Liver (tissue), 9 donors: ENCODE measurements around the gene ANKRD6. TPM values are rescaled to one million over a fixed set of nuclear protein-coding genes. Genes with fewer than 3 reads are reported as not detected.

ENCODE experiments used
- DNase-seq: peaks from one replicate; pipeline ENCODE4 v3.0.0-alpha.2; 2017; ENCODE audit warnings: low spot score
- H3K27ac ChIP-seq, 2 donors: one replicate each; pipeline ENCODE4 v1.7.0; 2013; ENCODE audit warnings: inconsistent platforms in 2 of 2, low read length in 2 of 2, control low read depth in 1 of 2, low read depth in 1 of 2, mild to moderate bottlenecking in 1 of 2
- H3K27me3 ChIP-seq, 4 donors: one replicate each; pipeline versions ENCODE4 v1.6.1 to v1.7.0; 2013; ENCODE audit warnings: low read length in 3 of 4, inconsistent platforms in 1 of 4, mild to moderate bottlenecking in 1 of 4, moderate library complexity in 1 of 4; ENCODE audit not compliant: control insufficient read depth in 4 of 4, insufficient read depth in 4 of 4
- H3K36me3 ChIP-seq, 4 donors: one replicate each; pipeline versions ENCODE4 v1.6.1 to v1.7.0; 2013; ENCODE audit warnings: low read length in 3 of 4, mild to moderate bottlenecking in 3 of 4, low read depth in 1 of 4, moderate library complexity in 1 of 4; ENCODE audit not compliant: control insufficient read depth in 4 of 4, insufficient read depth in 3 of 4
- H3K4me1 ChIP-seq, 4 donors: one replicate each; pipeline versions ENCODE4 v1.6.1 to v1.7.0; 2013; ENCODE audit warnings: low read length in 3 of 4, mild to moderate bottlenecking in 3 of 4, moderate library complexity in 1 of 4; ENCODE audit not compliant: control insufficient read depth in 4 of 4, insufficient read depth in 4 of 4
- H3K4me3 ChIP-seq, 3 donors: one replicate each; pipeline versions ENCODE4 v1.6.1 to v1.7.0; 2013; ENCODE audit warnings: low read length in 3 of 3, control low read depth in 1 of 3, low read depth in 1 of 3, mild to moderate bottlenecking in 1 of 3
- H3K9ac ChIP-seq, 2 donors: one replicate each; pipeline ENCODE4 v1.7.0; 2013; ENCODE audit warnings: low read length in 2 of 2, mild to moderate bottlenecking in 2 of 2, moderate library complexity in 2 of 2, control low read depth in 1 of 2, low read depth in 1 of 2
- H3K9me3 ChIP-seq, 4 donors: one replicate each; pipeline versions ENCODE4 v1.6.1 to v1.7.0; 2013; ENCODE audit warnings: low read length in 3 of 4; ENCODE audit not compliant: control insufficient read depth in 4 of 4
- ATF3 ChIP-seq: IDR thresholded peaks from 2 replicates; pipeline ENCODE4 v1.6.1; 2016; ENCODE audit warnings: antibody characterized with exemption
- CTCF ChIP-seq: fragments of 150-350 bp; IDR thresholded peaks from 2 replicates; pipeline ENCODE4 v1.5.1; 2017; ENCODE audit warnings: improper control_type of control experiment, low read depth, low read length; ENCODE audit not compliant: missing input control
- EGR1 ChIP-seq, 2 donors: IDR thresholded peaks; 2 replicates each; pipeline ENCODE4 v1.6.1; 2016 to 2018; ENCODE audit warnings: antibody characterized with exemption in 2 of 2, low read depth in 2 of 2
- FOXA1 ChIP-seq: IDR thresholded peaks from 2 replicates; pipeline ENCODE4 v1.6.1; 2016; ENCODE audit warnings: antibody characterized with exemption
- FOXA2 ChIP-seq: IDR thresholded peaks from 2 replicates; pipeline ENCODE4 v1.6.1; 2016; ENCODE audit warnings: antibody characterized with exemption
- GABPA ChIP-seq, 2 donors: IDR thresholded peaks in 1 of 2; conservative IDR thresholded peaks in 1 of 2; 2 replicates each; pipeline ENCODE4 v1.6.1; 2016; ENCODE audit warnings: antibody characterized with exemption in 2 of 2, mild to moderate bottlenecking in 1 of 2, moderate library complexity in 1 of 2
- HNF4A ChIP-seq, 2 donors: conservative IDR thresholded peaks; 2 replicates each; pipeline ENCODE4 v1.6.1; 2016; ENCODE audit warnings: antibody characterized with exemption in 2 of 2, mild to moderate bottlenecking in 2 of 2
- HNF4G ChIP-seq: IDR thresholded peaks from 2 replicates; pipeline ENCODE4 v1.6.1; 2016; ENCODE audit warnings: antibody characterized with exemption
- JUND ChIP-seq, 2 donors: IDR thresholded peaks; 2 replicates each; pipeline ENCODE4 v1.6.1; 2016; ENCODE audit warnings: antibody characterized with exemption in 2 of 2
- MAX ChIP-seq: IDR thresholded peaks from 2 replicates; pipeline ENCODE4 v1.6.1; 2016; ENCODE audit warnings: antibody characterized with exemption
- RAD21 ChIP-seq, 2 donors: IDR thresholded peaks; 2 replicates each; pipeline ENCODE4 v1.6.1; 2016; ENCODE audit warnings: antibody characterized with exemption in 2 of 2, mild to moderate bottlenecking in 2 of 2
- REST ChIP-seq: IDR thresholded peaks from 2 replicates; pipeline ENCODE4 v1.6.1; 2016; ENCODE audit warnings: antibody characterized with exemption, mild to moderate bottlenecking
- RXRA ChIP-seq, 2 donors: IDR thresholded peaks; 2 replicates each; pipeline ENCODE4 v1.6.1; 2017 to 2018; ENCODE audit warnings: antibody characterized with exemption in 2 of 2, mild to moderate bottlenecking in 1 of 2
- SP1 ChIP-seq: IDR thresholded peaks from 2 replicates; pipeline ENCODE4 v1.6.1; 2018; ENCODE audit warnings: antibody characterized with exemption, mild to moderate bottlenecking
- TAF1 ChIP-seq: conservative IDR thresholded peaks from 2 replicates; pipeline ENCODE4 v1.6.1; 2016; ENCODE audit warnings: antibody characterized with exemption, mild to moderate bottlenecking
- YY1 ChIP-seq: IDR thresholded peaks from 2 replicates; pipeline ENCODE4 v1.6.1; 2016; ENCODE audit warnings: antibody characterized with exemption, mild to moderate bottlenecking
- ZBTB33 ChIP-seq: IDR thresholded peaks from 2 replicates; pipeline ENCODE4 v1.6.1; 2016; ENCODE audit warnings: antibody characterized with exemption
- WGBS: extraction: QIAGEN DNeasy Blood & Tissue Kit; methylation state at CpG from one replicate; pipeline ENCODE4 v1.1.7; 2013; 5-methylcytosine and 5-hydroxymethylcytosine counted together
- polyA plus RNA-seq, 2 donors: library from polyadenylated mRNA; stranded (reverse) in 1 of 2; unstranded in 1 of 2; fragments of 200-250 nt in 1 of 2; fragments of >200 nt in 1 of 2; fragmentation: Nextera tagmentation in 1 of 2; extraction: Ambion mirVana in 1 of 2; gene quantifications; one replicate each; pipeline versions ENCODE4 v1.2.1 to v1.2.3, GENCODE V29; 2013 to 2015
- total RNA-seq, 2 donors: library from RNA; depleted of rRNA; stranded (reverse); fragments of >200 nt; gene quantifications; one replicate each; pipeline ENCODE4 v1.2.3, GENCODE V29; 2014
- donor health status: healthy.
- donor health status: healthy.
- donor health status: healthy.
- donor health status: healthy.
- donor health status: healthy.

The ANKRD6 gene
- total and polyA plus RNA-seq, 4 donors: 2.9 to 9.2 (median 3.8) TPM

GRCh38 chr6:89618026-89618425 lies 185.1 kb downstream of the ANKRD6 start (continued):
- TF ChIP-seq REST: no peak

- TF ChIP-seq EGR1 (IDR thresholded peaks at IDR 0.05; ENCODE audit: low read depth in 2 of 2): no peak
- no peak for TF ChIP-seq RXRA (IDR thresholded peaks at IDR 0.05)
- TF ChIP-seq ATF3: no peak
- no peak for TF ChIP-seq CTCF
- no peak for TF ChIP-seq JUND (IDR thresholded peaks at IDR 0.05)
- no peak for TF ChIP-seq REST
- TF ChIP-seq FOXA1: no peak
- TF ChIP-seq SP1: no peak
- TF ChIP-seq HNF4G: no peak
- no peak for TF ChIP-seq YY1
- TF ChIP-seq MAX: no peak
- TF ChIP-seq FOXA2: no peak
- TF ChIP-seq GABPA (IDR thresholded peaks at IDR 0.05 in 1 of 2, conservative IDR thresholded peaks at IDR 0.05 in 1 of 2): no peak
- no peak for TF ChIP-seq HNF4A (conservative IDR thresholded peaks at IDR 0.05)
- no peak for TF ChIP-seq TAF1
- no peak for TF ChIP-seq ZBTB33
- TF ChIP-seq RAD21 (IDR thresholded peaks at IDR 0.05): no peak
- H3K4me3 ChIP-seq: no peak overlapping the region
These were observed 186.6 kb downstream of the ANKRD6 start for GRCh38 chr6:89619567-89619966.

More at GRCh38 chr6:89619567-89619966, 186.6 kb downstream of the ANKRD6 start:
- no peaks in the 10 kb centered on the region for H3K4me1 ChIP-seq
- H3K27ac ChIP-seq: no peak overlapping the region
- no peak overlapping the region for H3K9ac ChIP-seq
- WGBS: 96% methylated on average over 6 of the region's 6 CpGs
- DNase-seq: no peak
- H3K9me3 ChIP-seq: no peaks in the 10 kb centered on the region
- peaks cover 0 to 9% (median 2%) of the 10 kb centered on the region in 4 donors for H3K36me3 ChIP-seq
- H3K27me3 ChIP-seq: no peaks in the 10 kb centered on the region
